HCT116 (cell line): ENCODE results near the gene SORCS2. TPM values are rescaled to one million over a fixed set of nuclear protein-coding genes. Genes with fewer than 3 reads are reported as not detected.

ENCODE experiments used
- ATAC-seq: fragments of 200-7000 bp; cut with Tn5 transposase; 2 replicates; pipeline ENCODE4 v1.9.1; 2020; ENCODE audit warnings: mild to moderate bottlenecking, moderate library complexity
- BruUV-seq: library from RNA; stranded (reverse); fragments of 400-500 nt; replicated peaks from 2 replicates; lab custom pipeline; 2021; lab: Mats Ljungman, UMichigan
- CTCF ChIA-PET: fragments of 300-600 bp; sonication (Branson Sonifier 250); formaldehyde crosslinking; loops from one replicate; lab custom pipeline; 2021; ENCODE audit warnings: antibody characterized with exemption; lab: Charles Lee
- POLR2A ChIA-PET: fragments of 300-600, 350-600 bp; sonication (Branson Sonifier 250); formaldehyde crosslinking; loops from one replicate; lab custom pipeline; 2021; ENCODE audit warnings: antibody characterized with exemption; lab: Charles Lee
- RAD21 ChIA-PET, 2 experiments: fragments of 300-600 bp; sonication (Branson Sonifier 250); formaldehyde crosslinking; loops; one replicate each; lab custom pipeline; 2023; ENCODE audit warnings: low total read pairs in 2 of 2; ENCODE audit not compliant: uncharacterized antibody in 2 of 2, unreplicated experiment in 2 of 2, low non-redundant PET in 1 of 2; lab: Charles Lee
- DNase-seq: peaks from one replicate; pipeline ENCODE4 v3.0.0-alpha.2; 2010; ENCODE audit warnings: low read depth, low spot score
- H2AFZ ChIP-seq: fragments of 200-600 bp; shearing (Covaris generic), sonication (generic); 2 replicates; pipeline ENCODE4 v1.6.1; 2017; ENCODE audit warnings: low read depth, mixed run types, mixed read lengths, antibody characterized with exemption, low read length; ENCODE audit not compliant: poor library complexity, severe bottlenecking
- H3K27ac ChIP-seq: 2 replicates; pipeline ENCODE4 v1.5.1; 2012; ENCODE audit warnings: low read depth, low read length
- H3K27me3 ChIP-seq: fragments of 200-600 bp; sonication (generic); 2 replicates; pipeline ENCODE4 v1.6.1; 2016; ENCODE audit warnings: mixed run types, low read length, mixed read lengths; ENCODE audit not compliant: insufficient read depth
- H3K36me3 ChIP-seq, 2 experiments: fragments of 200-500 bp in 1 of 2; fragments of 200-600 bp in 1 of 2; sonication (Bioruptor generic) in 1 of 2; sonication (generic) in 1 of 2; 2 replicates each; pipeline versions ENCODE4 v1.5.1 to v1.6.1; 2014 to 2016; ENCODE audit warnings: low read length in 2 of 2, inconsistent platforms in 1 of 2, mixed read lengths in 1 of 2, mixed run types in 1 of 2; ENCODE audit not compliant: insufficient read depth in 2 of 2, control insufficient read depth in 1 of 2
- H3K4me1 ChIP-seq, 2 experiments: fragments of 200-600 bp in 1 of 2; sonication (generic) in 1 of 2; 2 replicates each; pipeline versions ENCODE4 v1.5.1 to v1.6.1; 2012 to 2017; ENCODE audit warnings: low read length in 2 of 2, inconsistent platforms in 1 of 2, mild to moderate bottlenecking in 1 of 2, mixed read lengths in 1 of 2, mixed run types in 1 of 2, moderate library complexity in 1 of 2; ENCODE audit not compliant: insufficient read depth in 2 of 2, control insufficient read depth in 1 of 2
- H3K4me2 ChIP-seq: fragments of 200-600 bp; sonication (generic); 2 replicates; pipeline ENCODE4 v1.6.1; 2017; ENCODE audit warnings: mixed run types, low read length, mixed read lengths
- H3K4me3 ChIP-seq, 2 experiments: fragments of 200-600 bp in 1 of 2; sonication (generic) in 1 of 2; replicated peaks in 1 of 2; 2 replicates each; pipeline ENCODE4 v1.5.1; 2011 to 2016; ENCODE audit warnings: low read length in 2 of 2, control low read depth in 1 of 2, low read depth in 1 of 2, mild to moderate bottlenecking in 1 of 2, mixed read lengths in 1 of 2, mixed run types in 1 of 2
- H3K79me2 ChIP-seq: fragments of 200-600 bp; sonication (generic); 2 replicates; pipeline ENCODE4 v1.6.1; 2017; ENCODE audit warnings: mild to moderate bottlenecking, mixed run types, low read length, moderate library complexity, mixed read lengths; ENCODE audit not compliant: insufficient read depth
- H3K9ac ChIP-seq: fragments of 200-600 bp; sonication (generic); 2 replicates; pipeline ENCODE4 v1.6.1; 2016; ENCODE audit warnings: low read length, mixed read lengths
- H3K9me2 ChIP-seq: fragments of 200-600 bp; sonication (generic), shearing (Covaris generic); 2 replicates; pipeline ENCODE4 v1.6.1; 2017; ENCODE audit warnings: mixed run types, mild to moderate bottlenecking, moderate library complexity; ENCODE audit not compliant: insufficient read depth
- H3K9me3 ChIP-seq, 2 experiments: fragments of 200-500 bp in 1 of 2; fragments of 200-600 bp in 1 of 2; sonication (Bioruptor generic) in 1 of 2; sonication (generic) in 1 of 2; 2 replicates each; pipeline ENCODE4 v1.6.1; 2014 to 2017; ENCODE audit warnings: low read length in 2 of 2, mixed read lengths in 2 of 2, inconsistent platforms in 1 of 2, low read depth in 1 of 2, mild to moderate bottlenecking in 1 of 2, mixed run types in 1 of 2, moderate library complexity in 1 of 2; ENCODE audit not compliant: control insufficient read depth in 1 of 2, insufficient read depth in 1 of 2
- H4K20me1 ChIP-seq: fragments of 200-600 bp; sonication (generic), shearing (Covaris generic); 2 replicates; pipeline ENCODE4 v1.6.1; 2017; ENCODE audit warnings: mixed run types, mild to moderate bottlenecking, moderate library complexity; ENCODE audit not compliant: insufficient read depth
- CBX3 ChIP-seq: IDR thresholded peaks from 2 replicates; pipeline ENCODE4 v1.6.1; 2012; ENCODE audit warnings: low read depth
- TCF7L2 ChIP-seq: IDR thresholded peaks from 2 replicates; pipeline ENCODE4 v1.7.0; 2011; ENCODE audit warnings: borderline replicate concordance, inconsistent platforms; ENCODE audit not compliant: insufficient read depth, insufficient read length; ENCODE audit errors: extremely low read depth
- ZNF274 ChIP-seq: fragments of 200-500 bp; sonication (Bioruptor generic); IDR thresholded peaks from 2 replicates; pipeline ENCODE4 v1.6.1; 2014; ENCODE audit warnings: mild to moderate bottlenecking, low read depth, low read length, inconsistent platforms
- intact Hi-C: fragments of 100-400 bp; cut with micrococcal nuclease; formaldehyde crosslinking; loops from 2 replicates; pipeline ENCODE4 v1.10.0; 2022
- total RNA-seq: library from RNA; stranded (reverse); gene quantifications from one replicate; pipeline ENCODE4 v1.2.1, GENCODE V29; 2021; ENCODE audit not compliant: unreplicated experiment
- TF ChIP-seq, protein P1 (sequence below): IDR thresholded peaks from 2 replicates; pipeline ENCODE4 v1.6.1; 2012
- TF ChIP-seq, protein P2 (sequence below): IDR thresholded peaks from 2 replicates; pipeline ENCODE4 v1.6.1; 2012; ENCODE audit warnings: low read depth
- TF ChIP-seq, protein P3 (sequence below): IDR thresholded peaks from 2 replicates; pipeline ENCODE4 v1.6.1; 2012
- TF ChIP-seq, protein P4 (sequence below): IDR thresholded peaks from 2 replicates; pipeline ENCODE4 v1.6.1; 2011; ENCODE audit warnings: mild to moderate bottlenecking, low read length, moderate library complexity; ENCODE audit not compliant: insufficient replicate concordance; ENCODE audit errors: extremely low read depth

SORCS2 gene
- total RNA-seq, 1 experiment from 2014 or later = 0.37 TPM

DNA sequence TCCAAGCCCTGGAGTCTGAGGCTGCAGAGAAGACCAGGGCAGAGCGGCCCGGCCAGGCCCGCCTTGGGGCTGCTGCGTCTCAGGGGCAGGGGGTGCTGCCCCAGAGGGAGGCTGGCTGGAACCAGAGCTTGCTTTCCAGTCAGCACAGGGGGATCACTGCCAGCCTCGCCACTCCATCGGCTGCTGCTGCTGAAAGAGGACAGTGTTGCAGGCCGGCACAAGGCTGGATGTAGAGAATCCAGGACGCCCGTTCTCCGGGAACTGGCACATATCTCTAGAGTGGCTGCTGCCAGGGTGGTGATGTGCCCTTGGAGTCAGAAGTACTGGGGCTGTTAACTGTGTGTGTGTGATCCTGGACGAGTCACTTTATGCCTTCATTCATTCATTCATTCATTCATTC, 31.9 kb upstream of the SORCS2 start:
- no peaks in the 10 kb centered on the region for H3K36me3 ChIP-seq
- intact Hi-C loops = no loop called here
- no peaks in the 10 kb centered on the region for H3K79me2 ChIP-seq
- no peaks in the 10 kb centered on the region for H4K20me1 ChIP-seq
- TF ChIP-seq TCF7L2 (no peak), CBX3 (no peak), ZNF274 (no peak)
- TF ChIP-seq, protein P1, sequence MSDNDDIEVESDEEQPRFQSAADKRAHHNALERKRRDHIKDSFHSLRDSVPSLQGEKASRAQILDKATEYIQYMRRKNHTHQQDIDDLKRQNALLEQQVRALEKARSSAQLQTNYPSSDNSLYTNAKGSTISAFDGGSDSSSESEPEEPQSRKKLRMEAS = no peak
- TF ChIP-seq, protein P2, sequence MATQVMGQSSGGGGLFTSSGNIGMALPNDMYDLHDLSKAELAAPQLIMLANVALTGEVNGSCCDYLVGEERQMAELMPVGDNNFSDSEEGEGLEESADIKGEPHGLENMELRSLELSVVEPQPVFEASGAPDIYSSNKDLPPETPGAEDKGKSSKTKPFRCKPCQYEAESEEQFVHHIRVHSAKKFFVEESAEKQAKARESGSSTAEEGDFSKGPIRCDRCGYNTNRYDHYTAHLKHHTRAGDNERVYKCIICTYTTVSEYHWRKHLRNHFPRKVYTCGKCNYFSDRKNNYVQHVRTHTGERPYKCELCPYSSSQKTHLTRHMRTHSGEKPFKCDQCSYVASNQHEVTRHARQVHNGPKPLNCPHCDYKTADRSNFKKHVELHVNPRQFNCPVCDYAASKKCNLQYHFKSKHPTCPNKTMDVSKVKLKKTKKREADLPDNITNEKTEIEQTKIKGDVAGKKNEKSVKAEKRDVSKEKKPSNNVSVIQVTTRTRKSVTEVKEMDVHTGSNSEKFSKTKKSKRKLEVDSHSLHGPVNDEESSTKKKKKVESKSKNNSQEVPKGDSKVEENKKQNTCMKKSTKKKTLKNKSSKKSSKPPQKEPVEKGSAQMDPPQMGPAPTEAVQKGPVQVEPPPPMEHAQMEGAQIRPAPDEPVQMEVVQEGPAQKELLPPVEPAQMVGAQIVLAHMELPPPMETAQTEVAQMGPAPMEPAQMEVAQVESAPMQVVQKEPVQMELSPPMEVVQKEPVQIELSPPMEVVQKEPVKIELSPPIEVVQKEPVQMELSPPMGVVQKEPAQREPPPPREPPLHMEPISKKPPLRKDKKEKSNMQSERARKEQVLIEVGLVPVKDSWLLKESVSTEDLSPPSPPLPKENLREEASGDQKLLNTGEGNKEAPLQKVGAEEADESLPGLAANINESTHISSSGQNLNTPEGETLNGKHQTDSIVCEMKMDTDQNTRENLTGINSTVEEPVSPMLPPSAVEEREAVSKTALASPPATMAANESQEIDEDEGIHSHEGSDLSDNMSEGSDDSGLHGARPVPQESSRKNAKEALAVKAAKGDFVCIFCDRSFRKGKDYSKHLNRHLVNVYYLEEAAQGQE = no peak
- TF ChIP-seq, protein P3, sequence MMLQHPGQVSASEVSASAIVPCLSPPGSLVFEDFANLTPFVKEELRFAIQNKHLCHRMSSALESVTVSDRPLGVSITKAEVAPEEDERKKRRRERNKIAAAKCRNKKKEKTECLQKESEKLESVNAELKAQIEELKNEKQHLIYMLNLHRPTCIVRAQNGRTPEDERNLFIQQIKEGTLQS = no peak
- TF ChIP-seq, protein P4, sequence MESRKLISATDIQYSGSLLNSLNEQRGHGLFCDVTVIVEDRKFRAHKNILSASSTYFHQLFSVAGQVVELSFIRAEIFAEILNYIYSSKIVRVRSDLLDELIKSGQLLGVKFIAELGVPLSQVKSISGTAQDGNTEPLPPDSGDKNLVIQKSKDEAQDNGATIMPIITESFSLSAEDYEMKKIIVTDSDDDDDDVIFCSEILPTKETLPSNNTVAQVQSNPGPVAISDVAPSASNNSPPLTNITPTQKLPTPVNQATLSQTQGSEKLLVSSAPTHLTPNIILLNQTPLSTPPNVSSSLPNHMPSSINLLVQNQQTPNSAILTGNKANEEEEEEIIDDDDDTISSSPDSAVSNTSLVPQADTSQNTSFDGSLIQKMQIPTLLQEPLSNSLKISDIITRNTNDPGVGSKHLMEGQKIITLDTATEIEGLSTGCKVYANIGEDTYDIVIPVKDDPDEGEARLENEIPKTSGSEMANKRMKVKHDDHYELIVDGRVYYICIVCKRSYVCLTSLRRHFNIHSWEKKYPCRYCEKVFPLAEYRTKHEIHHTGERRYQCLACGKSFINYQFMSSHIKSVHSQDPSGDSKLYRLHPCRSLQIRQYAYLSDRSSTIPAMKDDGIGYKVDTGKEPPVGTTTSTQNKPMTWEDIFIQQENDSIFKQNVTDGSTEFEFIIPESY = no peak
- no peak overlapping the region for H3K4me3 ChIP-seq
- no peaks in the 10 kb centered on the region for H3K9me3 ChIP-seq
- no peaks in the 10 kb centered on the region for H3K9me2 ChIP-seq
- no peak overlapping the region for H3K4me2 ChIP-seq
- ATAC-seq (no peak), DNase-seq (no peak)
- no TSS peak for BruUV-seq
- CTCF ChIA-PET = no interaction called here
- no peak overlapping the region for H3K27ac ChIP-seq
- POLR2A ChIA-PET = no interaction called here
- no peaks in the 10 kb centered on the region for H3K4me1 ChIP-seq
- no peak overlapping the region for H3K9ac ChIP-seq
- no peaks in the 10 kb centered on the region for H3K27me3 ChIP-seq
- H2AFZ ChIP-seq = no peak overlapping the region
- RAD21 ChIA-PET = no interaction called here
